ENCODE data around the gene TLR8.

TLR8 gene

GRCh38 chrX:12966151-12966550 lies 59.7 kb downstream of the TLR8 start:
- no peak for DNase-seq (ENCODE audit: low spot score)

DNA sequence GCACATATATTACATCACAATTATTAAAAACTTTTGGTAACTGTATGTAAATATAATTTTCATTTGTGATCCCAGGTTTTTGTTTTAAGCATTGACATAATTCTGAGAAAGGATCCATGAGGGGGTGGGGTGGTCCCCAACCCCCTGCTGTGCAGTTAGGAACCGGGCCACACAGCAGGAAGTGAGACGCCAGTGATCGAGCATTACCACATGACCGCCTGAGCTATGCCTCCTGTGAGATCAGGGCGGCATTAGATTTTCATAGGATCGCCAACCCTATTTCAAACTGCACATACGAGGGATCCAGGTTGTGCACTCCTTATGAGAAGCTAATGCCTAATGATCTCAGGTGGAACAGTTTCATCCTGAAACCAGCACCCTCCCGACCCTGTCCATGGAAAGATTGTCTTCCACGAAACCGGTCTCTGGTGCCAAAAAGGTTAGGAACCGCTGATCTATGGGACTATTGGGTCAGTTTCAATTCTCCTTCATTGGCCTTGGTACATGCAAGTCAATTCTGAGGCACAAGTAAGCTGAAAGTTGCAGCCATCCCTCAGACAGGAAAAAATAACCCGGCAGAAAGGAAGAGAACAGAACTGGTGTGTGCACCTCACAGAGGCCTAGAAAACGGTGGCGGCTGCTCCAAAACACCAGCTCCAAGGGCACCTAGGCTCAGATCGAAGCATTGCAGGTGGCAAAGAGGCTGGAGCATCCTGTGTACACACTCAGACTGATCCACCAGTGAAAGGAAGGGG lies 61.5 kb downstream of the TLR8 start:
- peak; percentile 32 for DNase-seq (ENCODE audit: low spot score)

DNA sequence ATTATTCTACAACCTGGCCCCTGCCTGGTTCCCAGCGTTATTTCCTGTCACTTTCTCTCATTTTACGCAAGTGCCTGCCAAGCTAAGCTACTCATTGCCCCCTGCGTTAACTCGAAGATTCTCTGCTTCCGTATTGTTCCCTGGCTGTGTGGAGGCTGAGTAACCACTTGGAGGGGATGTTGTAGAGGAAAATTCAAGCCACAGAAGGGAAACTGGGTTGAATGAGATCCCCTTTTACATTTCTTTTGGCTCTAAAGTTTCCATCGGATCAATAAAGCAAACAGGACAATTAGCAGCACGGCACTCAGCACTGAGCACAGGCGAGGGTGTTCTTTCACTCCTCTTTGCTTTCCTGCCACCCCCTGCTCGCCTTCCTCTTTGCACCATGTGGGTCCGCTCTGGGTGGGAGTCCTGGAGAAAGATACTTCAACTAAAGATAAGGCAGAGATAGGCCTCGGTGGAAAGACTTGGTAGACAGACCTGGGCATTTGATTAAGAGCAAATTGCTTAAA lies 64.3 kb downstream of the TLR8 start:
- peak; percentile 70 for DNase-seq (ENCODE audit: low spot score)

DNA sequence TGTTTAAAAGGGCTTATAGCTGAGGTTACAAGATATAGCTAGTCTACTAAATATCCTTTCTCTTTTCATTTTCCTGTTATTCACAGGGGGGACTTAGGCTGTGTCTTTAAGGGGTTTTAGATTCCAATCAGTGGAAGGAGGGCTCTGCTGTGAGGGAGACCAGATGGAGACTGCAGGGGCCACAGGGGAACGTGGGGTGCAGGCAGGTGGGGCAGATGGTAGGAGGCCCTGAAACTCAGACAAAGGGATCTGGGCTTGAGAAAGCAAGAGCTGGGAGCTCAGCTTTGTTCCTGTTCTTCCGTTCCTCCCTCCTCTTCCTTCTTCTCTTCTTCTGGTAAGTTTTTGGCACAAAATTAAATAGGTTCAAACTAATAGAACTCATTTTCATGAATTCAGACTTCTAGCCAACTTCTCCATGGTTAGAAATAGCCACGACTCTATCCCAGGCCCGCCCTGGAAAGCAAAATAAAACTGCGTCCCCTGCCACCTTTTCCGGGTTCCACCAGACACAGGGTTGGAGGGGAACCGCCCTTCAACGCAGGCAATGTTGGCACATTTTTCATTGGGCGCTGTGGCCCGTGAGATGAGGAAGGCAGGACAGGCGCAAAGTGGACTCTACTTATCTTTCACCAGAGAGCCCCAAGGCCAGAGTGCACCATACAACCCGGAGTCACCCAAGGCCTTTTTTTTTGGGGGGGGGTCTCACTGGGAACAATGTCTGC lies 65.0 kb downstream of the TLR8 start:
- DNase-seq (ENCODE audit: low spot score): peak; percentile 57

DNA sequence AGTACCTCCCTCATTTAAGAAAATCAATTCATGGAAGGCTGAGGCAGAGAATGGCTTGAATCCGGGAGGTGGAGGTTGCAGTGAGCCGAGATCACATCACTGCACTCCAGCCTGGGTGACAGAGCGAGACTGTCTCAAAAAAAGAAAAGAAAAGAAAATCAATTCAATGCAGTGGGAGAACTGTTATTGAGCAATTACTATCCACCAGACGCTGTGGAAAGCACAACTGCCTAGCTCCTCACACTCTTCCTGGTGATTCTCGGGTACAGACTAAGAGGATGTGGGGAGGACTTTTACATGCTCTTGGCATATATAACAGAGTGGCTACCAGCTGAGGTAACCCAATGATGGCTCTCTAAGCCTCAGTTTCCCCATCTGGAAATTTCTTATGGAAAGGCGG lies 65.8 kb downstream of the TLR8 start:
- peak; percentile 36 for DNase-seq (ENCODE audit: low spot score)
